Measurements from ENCODE around the gene ADA.
"Not testable (repeated sequence)": the region's sequence is repeated elsewhere in the genome, so short reads cannot be mapped to it uniquely, and the experiment has no call there.

ADA gene

GRCh38 chr20:44651684-44652423 lies at the start of gene ADA:
TSS of gene ADA (minus strand) at chr20:44651699. CDS start at chr20:44651607, 92 bp downstream.
- DNase-seq (ENCODE audit: low spot score): peak; percentile 88

- no peak for DNase-seq (ENCODE audit: low spot score)
Observed at GRCh38 chr20:44700306-44700705, 48.8 kb upstream of the ADA start.

- no peak for DNase-seq (ENCODE audit: low spot score)
Observed at GRCh38 chr20:44698351-44698750, 46.9 kb upstream of the ADA start.

- not testable (repeated sequence) for DNase-seq (ENCODE audit: low spot score)
Observed at GRCh38 chr20:44697041-44697440, 45.5 kb upstream of the ADA start.

GRCh38 chr20:44696315-44696714 lies 44.8 kb upstream of the ADA start:
- no peak for DNase-seq (ENCODE audit: low spot score)

- no peak for DNase-seq (ENCODE audit: low spot score)
Observed at GRCh38 chr20:44695674-44696300, 44.3 kb upstream of the ADA start.

- no peak for DNase-seq (ENCODE audit: low spot score)
Observed at GRCh38 chr20:44695295-44695673, 43.8 kb upstream of the ADA start.

- DNase-seq (ENCODE audit: low spot score): no peak
Observed at GRCh38 chr20:44694159-44694558, 42.7 kb upstream of the ADA start.

- DNase-seq (ENCODE audit: low spot score): no peak
Observed at GRCh38 chr20:44693627-44694026, 42.1 kb upstream of the ADA start.

GRCh38 chr20:44692932-44693480 lies 41.5 kb upstream of the ADA start:
- peak; percentile 86 for DNase-seq (ENCODE audit: low spot score)

- no peak for DNase-seq (ENCODE audit: low spot score)
Observed at GRCh38 chr20:44691424-44692423, 40.2 kb upstream of the ADA start.

GRCh38 chr20:44690781-44691423 lies 39.4 kb upstream of the ADA start:
- no peak for DNase-seq (ENCODE audit: low spot score)

- no peak for DNase-seq (ENCODE audit: low spot score)
Observed at GRCh38 chr20:44689809-44690208, 38.3 kb upstream of the ADA start.

GRCh38 chr20:44688053-44688625 lies 36.6 kb upstream of the ADA start:
- DNase-seq (ENCODE audit: low spot score): no peak

- DNase-seq (ENCODE audit: low spot score): no peak
Observed at GRCh38 chr20:44686934-44687333, 35.4 kb upstream of the ADA start.

GRCh38 chr20:44684047-44684967 lies 32.8 kb upstream of the ADA start:
- no peak for DNase-seq (ENCODE audit: low spot score)

- peak; percentile 61 for DNase-seq (ENCODE audit: low spot score)
Observed at GRCh38 chr20:44683263-44684046, 32.0 kb upstream of the ADA start.

GRCh38 chr20:44681796-44682566 lies 30.5 kb upstream of the ADA start:
- DNase-seq (ENCODE audit: low spot score): no peak
